PC-3 (cell line): ENCODE measurements around the gene STRN. TPM values are rescaled to one million over a fixed set of nuclear protein-coding genes. Genes with fewer than 3 reads are reported as not detected.

ENCODE experiments used
- ATAC-seq: fragments of 200-7000 bp; cut with Tn5 transposase; 2 replicates; pipeline ENCODE4 v1.9.1; 2020; ENCODE audit warnings: mild to moderate bottlenecking, moderate library complexity
- BruUV-seq: library from RNA; stranded (reverse); fragments of 400-500 nt; replicated peaks from 2 replicates; lab custom pipeline; 2021; lab: Mats Ljungman, UMichigan
- CTCF ChIA-PET: fragments of 300-600 bp; sonication (Branson Sonifier 250); formaldehyde crosslinking; loops from one replicate; lab custom pipeline; 2022; ENCODE audit warnings: antibody characterized with exemption; lab: Charles Lee
- POLR2A ChIA-PET: fragments of 300-600 bp; sonication (Branson Sonifier 250); formaldehyde crosslinking; loops from one replicate; lab custom pipeline; 2022; ENCODE audit warnings: antibody characterized with exemption; ENCODE audit not compliant: unreplicated experiment; lab: Charles Lee
- DNase-seq: peaks from one replicate; pipeline ENCODE4 v3.0.0-alpha.2; 2015
- H2AFZ ChIP-seq: fragments of 300-600 bp; sonication (generic); 2 replicates; pipeline ENCODE4 v1.6.0; 2016; ENCODE audit warnings: antibody characterized with exemption, low read length
- H3F3A ChIP-seq: fragments of 300-600 bp; sonication (generic); one replicate; pipeline ENCODE4 v1.6.0; 2017; ENCODE audit warnings: antibody characterized with exemption, low read length, control low read depth, mild to moderate bottlenecking; ENCODE audit not compliant: unreplicated experiment
- H3K27ac ChIP-seq: fragments of 300-600 bp; sonication (generic); 2 replicates; pipeline ENCODE4 v1.5.1; 2016; ENCODE audit warnings: mild to moderate bottlenecking, low read length
- H3K27me3 ChIP-seq: fragments of 300-600 bp; sonication (generic); 2 replicates; pipeline ENCODE4 v1.6.1; 2016; ENCODE audit warnings: low read length, mixed read lengths
- H3K36me3 ChIP-seq: fragments of 300-600 bp; sonication (generic); 2 replicates; pipeline ENCODE4 v1.6.1; 2016; ENCODE audit warnings: low read depth, mixed run types, low read length, mixed read lengths
- H3K4me1 ChIP-seq: fragments of 300-600 bp; sonication (generic); 2 replicates; pipeline ENCODE4 v1.5.1; 2016; ENCODE audit warnings: low read length; ENCODE audit not compliant: insufficient read depth
- H3K4me2 ChIP-seq: fragments of 300-600 bp; sonication (generic); 2 replicates; pipeline ENCODE4 v1.6.0; 2016; ENCODE audit warnings: low read length
- H3K4me3 ChIP-seq: fragments of 300-600 bp; sonication (generic); 2 replicates; pipeline ENCODE4 v1.5.1; 2016; ENCODE audit warnings: mild to moderate bottlenecking, low read length, mixed read lengths
- H3K79me2 ChIP-seq: fragments of 300-600 bp; sonication (generic); 2 replicates; pipeline ENCODE4 v1.6.1; 2017; ENCODE audit warnings: low read length, mixed read lengths
- H3K9ac ChIP-seq: fragments of 300-600 bp; sonication (generic); 2 replicates; pipeline ENCODE4 v1.6.0; 2016; ENCODE audit warnings: mild to moderate bottlenecking, low read length
- H3K9me2 ChIP-seq: fragments of 300-600 bp; sonication (generic); replicated peaks from 2 replicates; pipeline ENCODE4 v1.6.1; 2016; ENCODE audit warnings: mixed run types, low read length, mixed read lengths
- H3K9me3 ChIP-seq: fragments of 300-600 bp; sonication (generic); 2 replicates; pipeline ENCODE4 v1.6.1; 2016; ENCODE audit warnings: low read length, mixed read lengths
- H4K20me1 ChIP-seq: fragments of 300-600 bp; sonication (generic); 2 replicates; pipeline ENCODE4 v1.6.1; 2016; ENCODE audit warnings: low read length, mixed read lengths
- CTCF ChIP-seq: fragments of 300-600 bp; sonication (generic); conservative IDR thresholded peaks from 2 replicates; pipeline ENCODE4 v1.5.1; 2017; ENCODE audit warnings: antibody characterized with exemption, low read depth, mild to moderate bottlenecking, low read length
- EZH2 ChIP-seq: fragments of 300-600 bp; sonication (generic); IDR thresholded peaks from one replicate; pipeline ENCODE4 v1.6.1; 2017; ENCODE audit warnings: antibody characterized with exemption, mild to moderate bottlenecking, low read length; ENCODE audit not compliant: unreplicated experiment
- EZH2phosphoT487 ChIP-seq: fragments of 300-600 bp; sonication (generic); IDR thresholded peaks from 2 replicates; pipeline ENCODE4 v1.6.1; 2018; ENCODE audit warnings: mild to moderate bottlenecking, antibody characterized with exemption, low read length, borderline replicate concordance
- intact Hi-C: fragments of 100-400 bp; cut with micrococcal nuclease; formaldehyde crosslinking; loops from 2 replicates; pipeline ENCODE4 v1.9.0; 2023
- total RNA-seq: library from RNA; depleted of rRNA; stranded (reverse); fragments of >200 nt; gene quantifications from 2 replicates; pipeline ENCODE4 v1.2.3, GENCODE V29; 2014

The STRN gene
- total RNA-seq, 1 experiment from 2014 or later = 12.9 TPM

- H3K4me2 ChIP-seq = no peak overlapping the region
- ChIA-PET CTCF (no interaction called here), POLR2A (no interaction called here)
- H3F3A ChIP-seq = no peaks in the 10 kb centered on the region
- H3K9me3 ChIP-seq = no peaks in the 10 kb centered on the region
- no peak overlapping the region for H2AFZ ChIP-seq
- H3K27ac ChIP-seq = no peak overlapping the region
- H3K9ac ChIP-seq = no peak overlapping the region
- no peaks in the 10 kb centered on the region for H3K9me2 ChIP-seq
- no peaks in the 10 kb centered on the region for H3K36me3 ChIP-seq
- no peak for DNase-seq
- no peak overlapping the region for H3K4me3 ChIP-seq
- H3K4me1 ChIP-seq = no peaks in the 10 kb centered on the region
- BruUV-seq = no TSS peak
- H4K20me1 ChIP-seq = no peaks in the 10 kb centered on the region
- ATAC-seq = no peak
- H3K79me2 ChIP-seq = no peaks in the 10 kb centered on the region
- TF ChIP-seq CTCF = no peak
- TF ChIP-seq EZH2phosphoT487 = no peak
- no peak for TF ChIP-seq EZH2
- no peaks in the 10 kb centered on the region for H3K27me3 ChIP-seq
- intact Hi-C loops = no loop called here
Measured at GRCh38 chr2:36976065-36976464, 9.7 kb upstream of the STRN start.

- H3K4me2 ChIP-seq = no peak overlapping the region
- H2AFZ ChIP-seq = no peak overlapping the region
- H3K4me3 ChIP-seq = no peak overlapping the region
- no peaks in the 10 kb centered on the region for H3K27me3 ChIP-seq
- H4K20me1 ChIP-seq = no peaks in the 10 kb centered on the region
- no peaks in the 10 kb centered on the region for H3K79me2 ChIP-seq
- no peaks in the 10 kb centered on the region for H3K36me3 ChIP-seq
- H3K4me1 ChIP-seq = no peaks in the 10 kb centered on the region
- ChIA-PET POLR2A (no interaction called here), CTCF (no interaction called here)
- H3K27ac ChIP-seq = no peak overlapping the region
- no peaks in the 10 kb centered on the region for H3K9me3 ChIP-seq
- no TSS peak for BruUV-seq
- intact Hi-C loops = no loop called here
- ATAC-seq = no peak
- H3K9me2 ChIP-seq = no peaks in the 10 kb centered on the region
- TF ChIP-seq CTCF = no peak
- TF ChIP-seq EZH2phosphoT487 = no peak
- no peak for TF ChIP-seq EZH2
- no peaks in the 10 kb centered on the region for H3F3A ChIP-seq
- DNase-seq = no peak
- no peak overlapping the region for H3K9ac ChIP-seq
Measured at GRCh38 chr2:36975306-36975705, 9.0 kb upstream of the STRN start.

- Histone ChIP-seq H4K20me1 (no peaks in the 10 kb centered on the region), H2AFZ (no peak overlapping the region), H3F3A (no peaks in the 10 kb centered on the region), H3K27me3 (no peaks in the 10 kb centered on the region), H3K4me3 (no peak overlapping the region), H3K9ac (no peak overlapping the region), H3K4me2 (no peak overlapping the region), H3K9me2 (no peaks in the 10 kb centered on the region), H3K4me1 (0 out of 2 replicates have a peak, but pooled peaks cover under 1% of the 10 kb centered on the region), H3K9me3 (no peaks in the 10 kb centered on the region), H3K27ac (no peak overlapping the region), H3K79me2 (no peaks in the 10 kb centered on the region), H3K36me3 (no peaks in the 10 kb centered on the region)
- POLR2A ChIA-PET = no interaction called here
- intact Hi-C loops = no loop called here
- DNase-seq (no peak), ATAC-seq (no peak)
- CTCF ChIA-PET = no interaction called here
- TF ChIP-seq EZH2 (no peak), EZH2phosphoT487 (no peak), CTCF (no peak)
- BruUV-seq = no TSS peak
Measured at GRCh38 chr2:36973320-36973719, 7.0 kb upstream of the STRN start.
